Uterus (tissue), 4 donors: Measurements from ENCODE around the gene HEATR5B. TPM values are rescaled to one million over a fixed set of nuclear protein-coding genes. Genes with fewer than 3 reads are reported as not detected.

Source experiments
- DNase-seq, 2 donors: peaks; one replicate each; pipeline ENCODE4 v3.0.0-alpha.2; 2019 to 2020
- H3K27ac ChIP-seq, 2 donors: fragments of 200-600 bp; sonication (generic); 1 replicate in 1 of 2; 2 replicates in 1 of 2; pipeline ENCODE4 v1.5.1; 2016 to 2018
- H3K27me3 ChIP-seq, 2 donors: fragments of 200-600 bp; sonication (generic); one replicate each; pipeline ENCODE4 v1.5.1; 2018 to 2019; ENCODE audit warnings: control low read depth in 1 of 2
- H3K36me3 ChIP-seq, 2 donors: fragments of 200-600 bp; sonication (generic); one replicate each; pipeline ENCODE4 v1.5.1; 2019; ENCODE audit warnings: control low read depth in 1 of 2
- H3K4me1 ChIP-seq, 2 donors: fragments of 200-600 bp; sonication (generic); one replicate each; pipeline ENCODE4 v1.5.1; 2018 to 2019; ENCODE audit warnings: control low read depth in 1 of 2
- H3K4me3 ChIP-seq, 2 donors: fragments of 200-600 bp; sonication (generic); 1 replicate in 1 of 2; 2 replicates in 1 of 2; pipeline ENCODE4 v1.5.1; 2018 to 2019; ENCODE audit warnings: mild to moderate bottlenecking in 1 of 2
- H3K9me3 ChIP-seq, 2 donors: fragments of 200-600 bp; sonication (generic); one replicate each; pipeline ENCODE4 v1.5.1; 2019; ENCODE audit warnings: control low read depth in 1 of 2
- POLR2A ChIP-seq, 2 donors: fragments of 450-650 bp; IDR thresholded peaks; one replicate each; pipeline ENCODE4 v1.6.1; 2016; ENCODE audit warnings: antibody characterized with exemption in 2 of 2, mild to moderate bottlenecking in 1 of 2, moderate library complexity in 1 of 2
- intact Hi-C: fragments of 100-400 bp; cut with DNase I; formaldehyde crosslinking; loops from one replicate; pipeline ENCODE4 v1.15.1; 2023; ENCODE audit warnings: low total_unique reads
- total RNA-seq, 4 donors: library from RNA; depleted of rRNA in 3 of 4; stranded (reverse); fragments of >200 nt in 3 of 4; gene quantifications; one replicate each; pipeline versions ENCODE4 v1.1.0 to v1.2.4, GENCODE V29; 2014 to 2023
- TF ChIP-seq, protein P1 (sequence below), 4 experiments: fragments of 200-600 bp in 2 of 4; fragments of 450-650 bp in 2 of 4; sonication (generic) in 2 of 4; IDR thresholded peaks; one replicate each; pipeline ENCODE4 v1.5.1; 2016 to 2019; ENCODE audit warnings: antibody characterized with exemption in 4 of 4, mild to moderate bottlenecking in 2 of 4, moderate library complexity in 1 of 4
- donor health status: DM: yes; HTN: yes; CAD: no.

Gene HEATR5B
- 10 to 100 TPM; 17.9 to 90.9 (median 40.4) TPM for total RNA-seq

DNA sequence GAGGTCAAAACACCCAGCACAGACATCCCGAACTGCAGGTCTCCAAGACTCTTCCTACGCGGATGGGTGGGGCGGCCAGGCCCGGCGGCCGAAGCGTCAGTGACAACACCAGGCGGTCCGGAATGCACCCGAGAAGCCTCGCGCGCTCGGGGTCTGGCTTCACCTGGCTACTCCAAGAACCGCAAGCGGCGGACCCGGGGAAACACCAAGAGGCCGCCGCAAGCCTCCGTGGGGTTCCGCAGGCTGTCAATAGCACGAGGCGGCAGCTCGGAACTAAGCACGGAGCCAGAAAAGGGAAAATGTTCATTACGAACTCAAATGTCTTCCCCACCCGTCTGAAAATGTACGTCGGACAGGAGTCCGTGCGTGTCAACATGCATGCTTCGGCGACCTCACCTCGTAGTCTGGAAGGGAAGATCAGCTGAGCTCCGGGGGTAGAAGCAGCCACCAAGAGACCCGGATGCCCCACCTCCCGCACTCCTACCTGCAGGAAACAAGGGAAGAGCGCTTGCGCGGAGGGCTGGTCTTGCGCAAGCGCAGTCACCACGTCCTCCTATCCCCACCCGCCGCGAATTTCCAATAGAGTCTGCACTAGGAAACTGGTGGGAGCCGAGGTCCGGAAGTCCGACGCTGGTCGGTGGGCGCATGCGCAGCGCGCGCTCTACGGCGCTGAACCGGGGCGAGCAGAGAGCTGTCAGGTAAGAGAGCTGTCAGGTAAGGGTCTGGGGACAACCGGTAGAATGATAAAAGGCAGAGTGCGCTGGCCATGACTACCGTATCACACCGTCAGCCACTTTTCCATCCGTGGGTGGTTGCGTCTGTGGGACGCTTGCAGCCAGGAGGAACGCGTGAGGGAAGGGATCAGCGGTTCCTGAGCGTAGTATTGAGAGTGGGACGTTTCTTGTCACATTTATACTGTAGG lies at the start of gene HEATR5B, which contains the start of gene GPATCH11:
Gene HEATR5B (minus strand): TSS at position 500 of the 922 bp plus-strand sequence. CDS start 958 bp downstream, outside the sequence.
Gene GPATCH11 (plus strand): TSS at position 646 of the 922 bp plus-strand sequence. CDS start 3,864 bp downstream, outside the sequence.
- peak; percentile 94 to 95 for DNase-seq
- Histone ChIP-seq H3K27ac (peak within 1 kb of the TSS; percentile 73 to 82), H3K36me3 (no peaks in the 10 kb centered on the region), H3K4me3 (peak within 1 kb of the TSS; percentile 65 to 94), H3K4me1 (no peaks in the 10 kb centered on the region), H3K27me3 (no peaks in the 10 kb centered on the region), H3K9me3 (no peaks in the 10 kb centered on the region)
- peak; percentile 26 to 54 for TF ChIP-seq POLR2A (IDR thresholded peaks at IDR 0.05)
- TF ChIP-seq, protein P1, sequence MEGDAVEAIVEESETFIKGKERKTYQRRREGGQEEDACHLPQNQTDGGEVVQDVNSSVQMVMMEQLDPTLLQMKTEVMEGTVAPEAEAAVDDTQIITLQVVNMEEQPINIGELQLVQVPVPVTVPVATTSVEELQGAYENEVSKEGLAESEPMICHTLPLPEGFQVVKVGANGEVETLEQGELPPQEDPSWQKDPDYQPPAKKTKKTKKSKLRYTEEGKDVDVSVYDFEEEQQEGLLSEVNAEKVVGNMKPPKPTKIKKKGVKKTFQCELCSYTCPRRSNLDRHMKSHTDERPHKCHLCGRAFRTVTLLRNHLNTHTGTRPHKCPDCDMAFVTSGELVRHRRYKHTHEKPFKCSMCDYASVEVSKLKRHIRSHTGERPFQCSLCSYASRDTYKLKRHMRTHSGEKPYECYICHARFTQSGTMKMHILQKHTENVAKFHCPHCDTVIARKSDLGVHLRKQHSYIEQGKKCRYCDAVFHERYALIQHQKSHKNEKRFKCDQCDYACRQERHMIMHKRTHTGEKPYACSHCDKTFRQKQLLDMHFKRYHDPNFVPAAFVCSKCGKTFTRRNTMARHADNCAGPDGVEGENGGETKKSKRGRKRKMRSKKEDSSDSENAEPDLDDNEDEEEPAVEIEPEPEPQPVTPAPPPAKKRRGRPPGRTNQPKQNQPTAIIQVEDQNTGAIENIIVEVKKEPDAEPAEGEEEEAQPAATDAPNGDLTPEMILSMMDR (IDR thresholded peaks at IDR 0.05) = peak in 1 of 4 experiments; percentile 20
- intact Hi-C loops = no loop called here

DNA sequence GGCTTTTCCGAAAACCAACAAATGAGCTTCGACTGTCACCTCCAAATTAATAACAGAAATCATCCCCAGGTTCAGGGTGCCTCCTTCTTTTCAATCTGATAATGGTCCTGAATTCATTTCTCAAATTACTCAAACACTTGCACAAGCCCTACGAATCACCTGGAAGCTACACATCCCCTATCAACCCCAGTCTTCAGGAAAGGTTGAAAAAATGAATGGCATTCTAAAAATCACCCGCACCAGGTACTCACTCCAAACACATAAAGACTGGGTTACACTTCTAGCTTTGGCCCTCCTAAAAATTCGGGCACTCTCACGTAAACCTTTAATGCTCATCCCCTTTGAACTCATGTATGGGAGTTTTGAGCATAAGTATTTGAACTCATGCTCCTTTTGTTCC lies 48.7 kb upstream of the HEATR5B start:
- Histone ChIP-seq H3K4me1 (no peaks in the 10 kb centered on the region), H3K27ac (no peak overlapping the region), H3K27me3 (no peaks in the 10 kb centered on the region), H3K4me3 (no peak overlapping the region), H3K9me3 (no peaks in the 10 kb centered on the region), H3K36me3 (no peaks in the 10 kb centered on the region)
- TF ChIP-seq, protein P1 (IDR thresholded peaks at IDR 0.05) = no peak
- no peak for TF ChIP-seq POLR2A (IDR thresholded peaks at IDR 0.05)
- DNase-seq = no peak
- intact Hi-C loops = no loop called here

DNA sequence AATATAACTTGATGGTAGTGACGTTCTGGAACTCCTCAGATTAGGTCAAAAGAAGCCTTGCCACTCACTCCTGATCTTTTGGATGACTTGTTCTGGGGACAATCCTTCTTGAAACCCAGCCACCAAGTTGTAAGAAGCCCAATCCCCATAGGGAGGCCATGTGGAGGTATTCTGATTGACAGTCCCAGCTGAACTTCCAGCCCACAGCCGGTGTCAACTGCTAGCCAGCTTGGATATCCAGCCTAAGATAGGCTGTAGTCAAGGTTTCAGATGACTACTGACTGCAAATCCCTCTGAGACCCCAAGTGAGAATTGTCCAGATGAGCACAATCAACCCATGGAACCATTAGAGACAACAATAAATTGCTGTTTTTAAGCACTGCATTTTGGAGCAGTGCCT lies 41.2 kb upstream of the HEATR5B start:
- Histone ChIP-seq H3K9me3 (no peaks in the 10 kb centered on the region), H3K27me3 (no peaks in the 10 kb centered on the region), H3K4me1 (no peaks in the 10 kb centered on the region), H3K36me3 (no peaks in the 10 kb centered on the region), H3K27ac (no peak overlapping the region), H3K4me3 (no peak overlapping the region)
- TF ChIP-seq, protein P1 (IDR thresholded peaks at IDR 0.05) = no peak
- no peak for TF ChIP-seq POLR2A (IDR thresholded peaks at IDR 0.05)
- no peak for DNase-seq
- intact Hi-C loops = no loop called here

DNA sequence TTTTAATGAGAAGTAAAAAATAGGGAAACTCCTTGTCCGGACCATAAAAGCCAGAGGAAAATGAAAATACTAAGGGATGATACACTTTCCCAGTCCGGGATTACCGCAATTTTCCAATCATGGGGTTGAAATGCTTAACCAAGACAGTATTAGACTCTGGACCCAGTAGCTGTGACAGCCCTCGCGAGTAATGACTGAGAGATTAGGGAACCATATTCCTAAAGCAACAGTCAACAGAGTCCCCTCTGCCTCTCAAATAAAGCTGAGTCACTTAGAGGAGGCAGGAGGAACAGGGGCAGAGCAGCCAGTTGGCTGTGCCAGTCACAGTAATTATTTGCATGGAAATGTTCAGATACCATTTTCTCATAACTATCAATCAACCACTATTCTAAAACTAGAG lies 35.0 kb upstream of the HEATR5B start:
- intact Hi-C loops = no loop called here
- Histone ChIP-seq H3K36me3 (no peaks in the 10 kb centered on the region), H3K4me3 (no peak overlapping the region), H3K27me3 (no peaks in the 10 kb centered on the region), H3K9me3 (no peaks in the 10 kb centered on the region), H3K4me1 (no peaks in the 10 kb centered on the region), H3K27ac (no peak overlapping the region)
- no peak for TF ChIP-seq POLR2A (IDR thresholded peaks at IDR 0.05)
- TF ChIP-seq, protein P1 (IDR thresholded peaks at IDR 0.05) = no peak
- DNase-seq = no peak

DNA sequence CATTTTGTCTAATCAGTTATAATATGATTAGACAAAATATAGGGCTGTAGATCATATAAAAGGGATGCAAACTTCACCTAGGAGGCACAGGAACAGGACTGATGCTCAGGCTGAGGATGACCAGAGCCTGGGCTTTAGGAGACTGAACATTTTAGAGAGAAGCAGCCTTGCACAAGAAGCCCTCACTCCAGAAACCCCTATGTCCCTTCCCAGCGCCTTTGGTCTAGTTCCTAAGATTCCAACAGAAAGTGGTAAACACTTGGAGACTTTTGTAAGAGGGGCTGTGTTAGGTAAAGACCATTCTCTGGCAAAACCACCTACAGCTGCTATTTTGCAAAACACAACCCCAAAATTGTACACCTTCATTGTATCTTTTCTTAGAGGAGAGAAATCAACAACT lies 33.4 kb upstream of the HEATR5B start:
- H3K27me3 ChIP-seq = no peaks in the 10 kb centered on the region
- H3K9me3 ChIP-seq = no peaks in the 10 kb centered on the region
- no peak for DNase-seq
- no peaks in the 10 kb centered on the region for H3K4me1 ChIP-seq
- intact Hi-C loops = no loop called here
- no peak overlapping the region for H3K27ac ChIP-seq
- H3K36me3 ChIP-seq = no peaks in the 10 kb centered on the region
- TF ChIP-seq, protein P1 (IDR thresholded peaks at IDR 0.05) = no peak
- no peak for TF ChIP-seq POLR2A (IDR thresholded peaks at IDR 0.05)
- no peak overlapping the region for H3K4me3 ChIP-seq
